Stomach (tissue), 4 donors: ENCODE results near the gene TCP11L2.

ENCODE experiments used
- CTCF ChIP-seq, 7 experiments: fragments of 450-650 bp in 4 of 7; fragments of 200-600 bp in 3 of 7; sonication (generic) in 3 of 7; IDR thresholded peaks; one replicate each; pipeline ENCODE4 v1.5.1; 2016 to 2019; ENCODE audit warnings: antibody characterized with exemption in 7 of 7, control low read depth in 2 of 7, mild to moderate bottlenecking in 1 of 7
- EP300 ChIP-seq: sonication (generic); formaldehyde crosslinking; IDR thresholded peaks from one replicate; pipeline ENCODE4 v1.6.1; 2017; ENCODE audit warnings: antibody characterized with exemption
- POLR2A ChIP-seq, 4 donors: fragments of 450-650 bp; IDR thresholded peaks; one replicate each; pipeline ENCODE4 v1.6.1; 2016; ENCODE audit warnings: antibody characterized with exemption in 4 of 4, control low read depth in 2 of 4, mild to moderate bottlenecking in 1 of 4, moderate library complexity in 1 of 4
- POLR2AphosphoS5 ChIP-seq, 3 donors: sonication (generic); formaldehyde crosslinking; IDR thresholded peaks; one replicate each; pipeline ENCODE4 v1.6.1; 2016; ENCODE audit warnings: antibody characterized with exemption in 3 of 3

DNA sequence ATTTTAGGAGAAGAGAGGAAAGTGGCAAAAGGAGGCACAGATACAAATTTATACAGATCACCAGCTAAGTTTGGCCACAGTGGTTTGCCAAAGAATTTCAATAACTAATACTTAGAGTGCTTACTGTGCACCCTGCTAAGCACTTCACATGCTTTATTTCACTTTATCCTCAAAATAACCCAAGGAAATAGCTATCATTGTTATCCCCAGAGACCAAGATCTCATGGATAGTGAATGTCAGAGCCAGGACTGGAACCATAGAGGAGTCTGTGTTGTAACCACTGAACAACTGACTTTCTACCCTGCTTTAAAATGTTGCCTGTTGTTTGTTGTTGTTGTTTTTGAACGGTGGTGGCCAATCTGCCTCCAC is 1.3 kb upstream of the TCP11L2 start:
- no peak for TF ChIP-seq CTCF (IDR thresholded peaks at IDR 0.05)
- TF ChIP-seq POLR2AphosphoS5 (IDR thresholded peaks at IDR 0.05) = no peak
- TF ChIP-seq EP300 = no peak
- TF ChIP-seq POLR2A (IDR thresholded peaks at IDR 0.05) = no peak
